Thyroid gland (tissue), 4 donors: ENCODE data around the gene MTA2. TPM values are rescaled to one million over a fixed set of nuclear protein-coding genes. Genes with fewer than 3 reads are reported as not detected.
A peak's percentile ranks its signal among the peaks of the same experiment; 100 is the strongest.
"Not testable (repeated sequence)": the region's sequence is repeated elsewhere in the genome, so short reads cannot be mapped to it uniquely, and the experiment has no call there.

Experiments used
- DNase-seq, 2 donors: peaks; one replicate each; pipeline ENCODE4 v3.0.0-alpha.2; 2019
- H3K27ac ChIP-seq, 3 donors: fragments of 200-600 bp; sonication (generic); 1 replicate in 2 of 3; 2 replicates in 1 of 3; pipeline ENCODE4 v1.5.1; 2016 to 2019; ENCODE audit warnings: mild to moderate bottlenecking in 1 of 3, moderate library complexity in 1 of 3
- H3K27me3 ChIP-seq: fragments of 200-600 bp; sonication (generic); one replicate; pipeline ENCODE4 v1.5.1; 2019
- H3K36me3 ChIP-seq, 2 donors: fragments of 200-600 bp; sonication (generic); one replicate each; pipeline ENCODE4 v1.5.1; 2016 to 2019
- H3K4me1 ChIP-seq, 2 donors: fragments of 200-600 bp; sonication (generic); one replicate each; pipeline ENCODE4 v1.5.1; 2017 to 2019
- H3K4me3 ChIP-seq, 3 donors: fragments of 200-600 bp; sonication (generic); replicated peaks in 1 of 3; 1 replicate in 2 of 3; 2 replicates in 1 of 3; pipeline ENCODE4 v1.5.1; 2016; ENCODE audit warnings: mild to moderate bottlenecking in 1 of 3
- H3K9me3 ChIP-seq: fragments of 200-600 bp; sonication (generic); one replicate; pipeline ENCODE4 v1.5.1; 2017
- CTCF ChIP-seq, 6 experiments: fragments of 200-600 bp in 3 of 6; fragments of 450-650 bp in 3 of 6; sonication (generic) in 3 of 6; IDR thresholded peaks; one replicate each; pipeline ENCODE4 v1.5.1; 2016 to 2019; ENCODE audit warnings: antibody characterized with exemption in 6 of 6, mild to moderate bottlenecking in 2 of 6, inconsistent platforms in 1 of 6, moderate library complexity in 1 of 6
- POLR2A ChIP-seq, 2 donors: fragments of 450-650 bp; IDR thresholded peaks; one replicate each; pipeline ENCODE4 v1.6.1; 2017; ENCODE audit warnings: antibody characterized with exemption in 2 of 2, mild to moderate bottlenecking in 2 of 2, moderate library complexity in 1 of 2
- WGBS, 2 donors: methylation state at CpG; one replicate each; pipeline ENCODE4 v1.1.5; 2017; 5-methylcytosine and 5-hydroxymethylcytosine counted together
- intact Hi-C: fragments of 100-400 bp; cut with DNase I; formaldehyde crosslinking; loops from one replicate; pipeline ENCODE4 v1.15.1; 2023
- total RNA-seq, 4 donors: library from RNA; depleted of rRNA; stranded (reverse); fragments of >200 nt; gene quantifications; one replicate each; pipeline ENCODE4 v1.2.3, GENCODE V29; 2016

The MTA2 gene
- total RNA-seq, 4 donors from 2014 or later, result 65.3 to 76.7 (median 70.7) TPM

- Histone ChIP-seq H3K36me3 (peaks cover 0 to under 1% of the 10 kb centered on the region in 2 donors), H3K27me3 (no peaks in the 10 kb centered on the region), H3K4me3 (no peak overlapping the region), H3K4me1 (peaks cover 74 to 95% of the 10 kb centered on the region in 2 donors), H3K9me3 (no peaks in the 10 kb centered on the region), H3K27ac (peak overlapping the region; percentile 83 to 96 (median 91))
- intact Hi-C loops, result no loop called here
- DNase-seq, result peak; percentile 94 to 95
- TF ChIP-seq POLR2A (IDR thresholded peaks at IDR 0.05) (peak in 1 of 2 donors; percentile 74), CTCF (IDR thresholded peaks at IDR 0.05) (no peak)
- 5 to 7% methylated on average over 14 to 15 of the region's 15 CpGs for WGBS, 2 donors
These were observed 48.4 kb downstream of the MTA2 start for GRCh38 chr11:62553080-62553838.

- Histone ChIP-seq H3K9me3 (no peaks in the 10 kb centered on the region), H3K27ac (peak overlapping the region; percentile 83 to 96 (median 91)), H3K4me3 (no peak overlapping the region), H3K36me3 (no peaks in the 10 kb centered on the region), H3K27me3 (no peaks in the 10 kb centered on the region), H3K4me1 (peaks cover 77 to 100% of the 10 kb centered on the region in 2 donors)
- no peak for DNase-seq
- WGBS, 2 donors, result 42 to 52% methylated on average over 4 of the region's 4 CpGs
- TF ChIP-seq CTCF (IDR thresholded peaks at IDR 0.05), result no peak
- TF ChIP-seq POLR2A (IDR thresholded peaks at IDR 0.05), result no peak
- intact Hi-C loops, result no loop called here
These were observed 49.1 kb downstream of the MTA2 start for GRCh38 chr11:62552485-62553079.

GRCh38 chr11:62550478-62550877 is 51.2 kb downstream of the MTA2 start:
- H3K4me3 ChIP-seq, H3K27me3 ChIP-seq, H3K9me3 ChIP-seq, intact Hi-C loops, H3K36me3 ChIP-seq: not testable (repeated sequence)
- peaks cover 65 to 85% of the 10 kb centered on the region in 2 donors for H3K4me1 ChIP-seq
- peak in 1 of 2 donors; percentile 34 for DNase-seq
- H3K27ac ChIP-seq, result peak overlapping the region in 1 of 3 donors; percentile 99
- 60 to 69% methylated on average over 2 of the region's 2 CpGs for WGBS, 2 donors

GRCh38 chr11:62548545-62549335 is 52.9 kb downstream of the MTA2 start:
- 41 to 42% methylated on average over 17 of the region's 17 CpGs for WGBS, 2 donors
- Histone ChIP-seq H3K36me3 (no peaks in the 10 kb centered on the region), H3K27ac (peak overlapping the region; percentile 47 to 99 (median 53)), H3K4me1 (peaks cover 49 to 75% of the 10 kb centered on the region in 2 donors), H3K4me3 (no peak overlapping the region), H3K27me3 (no peaks in the 10 kb centered on the region), H3K9me3 (no peaks in the 10 kb centered on the region)
- intact Hi-C loops, result no loop called here
- TF ChIP-seq CTCF (IDR thresholded peaks at IDR 0.05) (no peak), POLR2A (IDR thresholded peaks at IDR 0.05) (no peak)
- DNase-seq, result peak; percentile 77 to 79

- Histone ChIP-seq H3K36me3 (no peaks in the 10 kb centered on the region), H3K27me3 (no peaks in the 10 kb centered on the region), H3K9me3 (no peaks in the 10 kb centered on the region), H3K4me1 (peaks cover 47 to 74% of the 10 kb centered on the region in 2 donors), H3K4me3 (peak overlapping the region in 1 of 3 donors; percentile 87), H3K27ac (peak overlapping the region; percentile 92 to 99 (median 96))
- 49 to 54% methylated on average over 8 of the region's 8 CpGs for WGBS, 2 donors
- TF ChIP-seq POLR2A (IDR thresholded peaks at IDR 0.05), result no peak
- no peak for TF ChIP-seq CTCF (IDR thresholded peaks at IDR 0.05)
- intact Hi-C loops, result no loop called here
- DNase-seq, result peak; percentile 55 to 68
These were observed 53.9 kb downstream of the MTA2 start for GRCh38 chr11:62547691-62548281.
